T-helper 1 cell treated with Interleukin-12 subunit alpha and Interleukin-12 subunit beta and Interleukin-4 antibody, amounts not matched to agents 30 ng/mL and 1 ng/mL, for 36 hours (primary cell): ENCODE results near the gene STAMBP. TPM values are rescaled to one million over a fixed set of nuclear protein-coding genes. Genes with fewer than 3 reads are reported as not detected.
"Not testable (repeated sequence)": the region's sequence is repeated elsewhere in the genome, so short reads cannot be mapped to it uniquely, and the experiment has no call there.

Experiments
- intact Hi-C: fragments of 100-400 bp; cut with micrococcal nuclease; formaldehyde crosslinking; loops from one replicate; pipeline ENCODE4 v1.15.1; 2024
- total RNA-seq: library from RNA; stranded (reverse); gene quantifications from 2 replicates; pipeline ENCODE4 v1.2.3, GENCODE V29; 2022

The STAMBP gene
- total RNA-seq = 37.0 and 38.1 TPM in 2 replicates

DNA sequence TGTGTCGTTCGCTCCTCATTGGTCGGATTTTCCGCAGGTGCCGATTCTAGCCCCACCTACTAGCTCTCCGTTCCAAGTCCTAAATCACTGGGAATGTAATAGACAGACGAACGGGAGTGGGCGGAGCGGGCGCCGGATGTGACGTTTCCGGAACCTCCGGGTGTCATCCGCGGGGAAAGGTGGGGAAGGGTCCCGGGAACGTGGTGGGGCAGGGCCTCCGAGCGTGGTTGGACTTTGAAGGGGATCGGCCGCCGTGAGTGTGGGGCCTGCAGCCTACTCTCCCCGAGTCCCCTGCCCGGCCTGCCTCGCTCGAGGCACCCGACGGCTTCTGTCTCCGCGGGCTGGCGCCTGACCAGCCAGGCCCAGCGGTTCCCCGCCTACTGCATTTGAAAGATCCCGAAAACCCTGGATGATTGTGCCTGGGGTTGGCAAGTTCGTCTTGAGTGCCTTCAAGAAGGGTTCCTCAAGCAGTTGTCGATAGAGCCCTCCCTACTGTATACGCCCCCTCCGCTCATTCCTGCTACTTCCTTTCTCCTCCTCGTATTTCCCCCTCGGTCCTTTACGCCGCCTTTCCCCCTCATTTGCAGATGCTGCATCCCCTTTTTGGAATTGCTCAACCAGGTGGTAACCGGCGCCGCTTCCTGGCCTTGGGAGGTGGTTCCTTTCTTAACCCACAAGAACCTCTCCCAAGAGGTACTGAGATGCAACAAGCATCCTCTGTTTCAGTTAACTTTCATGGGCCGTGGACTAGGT is at the start of gene STAMBP:
Gene STAMBP, plus strand, starts transcription at position 144 of the 753 bp plus-strand sequence. CDS start 1,896 bp downstream, outside the sequence.
- intact Hi-C loops = loop anchor here (1.0 kb wide), 14 partner anchors 49 to 1129 kb away; partner anchors contain the start of genes AUP1, BOLA3, C2orf81 and DGUOK

DNA sequence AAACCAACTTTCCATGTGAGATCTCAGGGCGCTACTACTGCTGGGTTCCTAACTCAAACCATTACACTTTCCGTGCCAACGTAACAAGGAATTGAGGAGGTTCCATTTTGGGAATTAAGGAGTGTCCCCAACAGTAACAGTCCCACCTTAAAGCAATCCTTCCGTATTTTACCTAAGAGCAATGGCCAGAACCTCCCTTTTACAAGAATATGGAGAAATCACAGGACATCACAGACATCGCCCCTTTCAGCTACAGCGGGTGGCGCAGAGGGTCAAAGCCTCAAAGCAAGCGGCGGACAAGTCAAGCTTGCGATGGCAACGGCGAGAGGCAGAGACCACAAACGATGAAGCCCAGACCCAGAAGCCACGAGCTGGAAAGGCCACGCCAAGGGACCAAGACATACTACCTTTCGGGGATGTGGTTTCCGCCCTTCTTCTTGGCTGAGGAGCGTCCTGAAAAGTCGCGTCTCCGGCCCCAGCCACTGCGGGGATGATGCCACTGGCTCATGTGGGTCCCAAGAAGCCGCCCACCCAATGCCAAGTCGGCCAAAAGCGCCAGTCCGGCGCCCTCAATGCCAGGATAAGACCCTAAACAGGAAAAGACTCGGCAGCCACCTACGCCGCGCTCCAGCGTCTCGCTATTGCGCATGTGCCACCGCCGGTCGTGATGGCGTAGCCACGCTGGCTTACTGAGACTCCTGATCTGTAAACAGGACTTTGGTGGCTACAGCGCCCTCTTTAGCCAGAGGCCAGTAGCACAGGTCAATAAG is 49.1 kb upstream of the STAMBP start, which contains the start of gene DUSP11:
Gene DUSP11, minus strand, starts transcription at position 637 of the 770 bp plus-strand sequence. Its CDS starts 129 bp downstream, at position 508.
- intact Hi-C loops = loop anchor here (1.0 kb wide), 5 partner anchors 42 to 419 kb away; partner anchors contain the start of genes MTHFD2 and TPRKB

DNA sequence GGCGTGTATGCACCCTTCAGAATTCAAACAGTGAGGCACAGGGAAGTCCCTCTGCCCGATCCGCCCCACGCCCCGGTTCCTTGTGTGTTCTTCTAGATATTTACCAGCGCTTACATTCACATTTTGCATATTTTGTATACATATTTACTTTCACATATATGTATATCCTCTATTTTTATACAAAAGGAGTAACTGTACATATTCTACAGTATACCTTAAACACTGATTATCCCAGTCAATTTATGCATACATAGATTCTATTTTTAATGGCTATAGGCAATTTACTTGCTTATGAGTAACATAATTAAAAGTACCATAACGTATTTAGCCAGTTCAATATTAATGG is 48.6 kb upstream of the STAMBP start:
- intact Hi-C loops = loop anchor here (1.0 kb wide), 5 partner anchors 43 to 418 kb away; partner anchors contain the start of genes MTHFD2 and TPRKB

DNA sequence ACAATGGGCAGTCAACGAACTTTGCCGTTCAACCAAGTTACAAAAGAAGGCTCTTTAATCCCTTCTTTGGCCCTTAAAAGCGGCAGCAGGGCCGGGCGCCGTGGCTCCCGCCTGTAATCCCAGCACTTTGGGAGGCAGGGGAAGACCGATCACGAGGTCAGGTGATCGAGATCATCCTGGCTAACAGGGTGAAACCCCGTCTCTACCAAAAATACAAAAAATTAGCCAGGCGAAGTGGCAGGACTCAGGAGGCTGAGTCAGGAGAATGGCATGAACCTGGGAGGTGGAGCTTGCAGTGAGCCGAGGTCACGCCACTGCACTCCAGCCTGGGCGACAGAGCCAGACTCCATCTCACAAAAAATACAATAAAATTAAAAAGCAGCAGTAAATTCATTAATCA is 45.4 kb upstream of the STAMBP start:
- intact Hi-C loops = not testable (repeated sequence)

DNA sequence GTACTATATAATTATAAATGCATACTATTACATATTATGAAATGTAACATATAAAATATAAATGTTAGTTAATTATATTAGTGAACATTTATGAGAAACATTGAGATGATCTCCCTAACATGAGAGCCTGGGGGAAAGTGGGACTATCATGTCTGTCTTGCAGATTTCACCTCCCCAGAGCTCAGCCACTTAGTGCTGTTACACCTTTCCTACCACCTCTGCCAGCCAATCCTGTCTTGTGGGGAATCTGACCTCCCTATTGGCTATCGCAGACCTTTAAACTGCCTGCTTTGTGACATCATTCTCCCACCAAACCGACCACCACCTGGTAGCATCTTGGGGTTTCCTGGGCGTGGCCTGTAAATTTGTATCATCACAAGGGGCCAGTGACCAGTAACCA is 44.9 kb upstream of the STAMBP start, which contains the start of gene C2orf78:
Gene C2orf78, plus strand, starts transcription at position 301 of the 400 bp plus-strand sequence. CDS start 127 bp downstream, outside the sequence.
- intact Hi-C loops = not testable (repeated sequence)

DNA sequence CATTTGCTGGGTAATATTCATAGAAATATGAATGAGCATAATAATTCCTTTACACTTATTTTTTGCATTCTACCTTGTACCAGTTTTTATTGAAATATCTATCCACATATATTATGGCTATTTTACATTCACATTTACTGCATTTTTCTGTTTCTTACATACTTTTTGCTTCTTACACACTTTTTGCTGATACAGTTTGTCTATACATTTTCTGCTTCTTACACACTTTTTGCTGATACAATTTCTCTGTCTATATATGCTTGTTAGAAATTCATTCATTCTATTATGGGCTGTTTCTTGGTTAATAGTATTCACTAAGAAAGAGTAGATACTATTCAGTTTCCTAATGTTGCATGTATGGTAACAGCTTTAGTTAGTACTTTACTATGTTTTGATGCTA is 16.9 kb upstream of the STAMBP start:
- intact Hi-C loops = no loop called here

DNA sequence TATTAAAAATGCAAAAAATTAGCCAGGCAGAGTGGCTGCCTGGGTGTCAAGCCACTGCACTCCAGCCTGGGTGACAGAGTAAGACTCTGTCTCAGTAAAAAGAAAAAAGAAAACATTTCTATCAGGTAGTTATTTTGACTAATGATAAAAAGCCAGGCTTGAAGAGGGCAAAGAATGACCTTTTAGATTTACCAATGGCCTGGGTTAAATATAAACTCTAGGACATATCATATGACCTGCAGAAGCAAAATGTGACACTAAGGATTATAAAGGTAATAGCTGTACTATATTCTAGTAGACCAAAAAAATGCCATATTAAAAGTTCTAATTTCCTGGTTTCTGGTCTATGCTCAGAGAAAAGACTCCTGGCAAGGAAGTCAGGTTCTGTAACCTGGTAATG is 16.1 kb upstream of the STAMBP start:
- intact Hi-C loops = no loop called here

DNA sequence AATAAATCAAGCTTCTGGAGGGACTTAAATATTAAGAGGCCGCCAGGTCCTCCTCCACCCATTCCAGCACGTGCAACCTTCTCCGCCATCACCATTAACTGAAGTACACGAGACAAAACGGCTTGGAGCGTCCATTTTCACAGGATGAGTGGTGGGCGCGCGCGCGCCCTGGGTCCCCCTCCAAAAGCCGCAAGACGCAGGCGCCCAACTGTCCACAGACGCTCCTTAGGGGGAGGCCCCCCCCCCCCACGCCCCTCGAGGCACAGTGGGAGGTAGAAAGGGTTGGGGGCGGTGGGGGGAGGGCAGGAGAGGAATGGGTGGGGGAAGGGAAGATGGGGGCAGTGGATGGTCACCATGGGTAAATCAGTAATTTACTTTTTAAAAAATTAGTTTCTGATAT is 10.5 kb upstream of the STAMBP start:
- intact Hi-C loops = no loop called here

DNA sequence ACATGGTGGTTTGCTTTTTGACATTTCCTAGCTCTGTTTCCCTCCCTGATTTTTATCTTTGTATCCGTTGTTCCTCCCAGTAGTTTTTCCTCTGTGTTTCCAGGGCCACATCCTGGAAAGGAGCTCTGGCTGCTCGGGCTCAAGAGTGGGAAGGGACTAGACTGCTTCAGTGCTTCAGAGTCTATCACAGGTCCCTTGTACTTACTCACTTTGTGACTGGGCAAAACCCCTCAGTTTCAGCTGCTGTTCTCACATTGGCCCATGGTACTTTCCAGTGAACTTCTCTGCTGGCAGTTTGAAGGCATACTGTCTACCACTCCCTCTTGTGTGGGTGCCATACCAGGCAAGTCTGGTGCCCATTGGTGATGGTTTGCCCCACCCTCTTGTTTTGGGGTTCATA is 7.5 kb upstream of the STAMBP start:
- intact Hi-C loops = no loop called here

DNA sequence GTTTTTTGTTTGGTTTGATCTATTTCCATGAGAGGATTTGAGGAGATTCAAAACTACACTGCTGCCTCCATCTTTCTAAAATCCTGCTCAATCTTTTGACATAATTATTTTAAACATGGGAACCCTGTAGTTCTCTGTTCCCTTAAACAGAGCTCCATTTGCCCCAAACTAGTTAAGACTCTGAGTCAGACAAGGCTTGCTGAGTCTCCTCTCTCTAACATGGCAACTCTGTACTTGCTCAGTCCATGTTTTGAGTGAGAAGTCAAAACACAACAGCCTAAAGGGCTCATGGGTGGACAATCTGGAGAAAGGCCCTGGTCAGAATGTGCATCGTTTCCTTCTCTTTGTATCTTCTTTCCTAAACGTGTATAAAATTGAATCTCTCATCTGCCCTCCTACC is 7.1 kb upstream of the STAMBP start:
- intact Hi-C loops = no loop called here

DNA sequence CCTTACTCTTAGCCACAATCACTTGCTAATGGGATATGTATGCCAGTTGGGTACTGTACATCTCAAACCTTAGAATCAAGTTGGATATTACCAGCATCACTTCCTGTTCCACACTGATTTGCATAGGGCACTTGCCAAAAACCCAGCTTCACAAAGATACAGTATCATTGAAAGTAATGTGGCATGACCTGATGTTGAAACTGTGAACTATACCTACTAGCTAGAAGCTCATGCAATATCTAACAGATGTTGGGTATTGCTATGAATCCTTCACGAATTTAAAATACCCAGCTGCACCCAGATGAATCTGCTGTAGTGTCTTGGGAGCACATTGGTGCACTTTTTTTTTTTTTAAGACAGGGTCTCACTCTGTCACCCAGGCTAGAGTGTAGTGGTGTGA is 6.5 kb upstream of the STAMBP start:
- intact Hi-C loops = no loop called here

DNA sequence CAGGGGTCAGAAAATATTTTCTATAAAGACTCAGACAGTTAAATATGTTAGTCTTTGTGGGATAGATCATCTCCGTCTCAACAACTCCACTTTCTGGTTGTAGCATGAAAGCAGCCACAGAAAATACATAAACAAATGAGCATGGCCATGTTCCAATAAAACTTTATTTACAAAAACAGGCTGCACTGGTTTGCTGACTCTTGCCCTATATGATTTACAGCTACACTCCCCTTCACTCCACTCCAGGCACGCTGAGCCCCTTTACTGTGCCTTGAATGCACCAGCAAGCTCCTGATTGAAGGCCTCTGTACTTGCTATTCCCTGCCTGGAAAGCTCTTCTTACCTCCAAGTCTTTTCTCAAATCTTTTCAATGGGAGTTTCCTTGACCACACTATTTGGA is 5.8 kb upstream of the STAMBP start:
- intact Hi-C loops = no loop called here

DNA sequence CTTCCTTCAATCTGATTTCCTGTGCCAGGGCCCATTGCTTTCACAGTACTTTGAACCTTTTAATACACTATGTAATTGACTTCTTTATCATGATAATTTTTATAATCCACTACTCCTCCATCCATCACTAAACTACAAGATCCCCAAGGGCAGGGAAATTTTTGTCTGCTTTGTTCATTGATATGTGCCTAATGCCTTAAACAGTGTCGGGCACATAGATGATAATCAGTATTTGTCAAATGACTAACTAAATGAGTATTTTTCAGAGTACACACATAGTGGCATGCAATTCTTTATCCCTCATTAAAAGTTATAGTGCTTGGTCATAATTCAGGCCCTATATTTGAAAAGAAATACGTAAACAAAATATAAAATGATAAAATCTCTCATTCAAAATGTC is 5.3 kb upstream of the STAMBP start:
- intact Hi-C loops = no loop called here

DNA sequence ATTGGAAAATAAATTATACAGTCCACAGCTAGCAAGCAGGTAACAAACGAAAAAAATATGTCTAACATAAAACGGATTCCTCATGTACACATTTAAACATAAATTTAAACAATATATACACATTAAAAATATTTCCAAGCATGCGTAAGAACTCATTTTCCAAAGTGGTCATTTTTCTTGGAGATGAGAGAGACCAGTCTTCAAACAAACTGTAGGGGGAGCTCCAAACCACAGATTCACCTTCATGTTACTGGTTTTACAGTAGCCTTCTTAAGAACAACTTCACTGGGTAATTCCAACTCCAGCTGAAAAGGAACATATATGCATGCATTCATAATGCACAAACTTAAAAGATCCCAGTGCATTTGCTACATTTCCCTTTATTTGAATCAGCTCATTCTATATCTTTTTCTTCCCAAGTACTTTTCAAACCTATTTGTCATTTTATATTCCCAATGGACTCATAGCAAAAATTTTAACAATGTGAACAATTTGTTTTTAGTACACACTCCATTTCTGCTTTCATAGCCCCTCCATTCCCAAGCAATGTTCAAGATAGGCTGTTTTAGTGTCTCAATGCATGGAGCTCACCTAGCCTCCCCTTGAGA is 4.7 kb upstream of the STAMBP start:
- intact Hi-C loops = loop anchor here (1.0 kb wide), 9 partner anchors 44 to 568 kb away; partner anchors contain the start of genes BOLA3, DGUOK, DUSP11 and MOB1A

DNA sequence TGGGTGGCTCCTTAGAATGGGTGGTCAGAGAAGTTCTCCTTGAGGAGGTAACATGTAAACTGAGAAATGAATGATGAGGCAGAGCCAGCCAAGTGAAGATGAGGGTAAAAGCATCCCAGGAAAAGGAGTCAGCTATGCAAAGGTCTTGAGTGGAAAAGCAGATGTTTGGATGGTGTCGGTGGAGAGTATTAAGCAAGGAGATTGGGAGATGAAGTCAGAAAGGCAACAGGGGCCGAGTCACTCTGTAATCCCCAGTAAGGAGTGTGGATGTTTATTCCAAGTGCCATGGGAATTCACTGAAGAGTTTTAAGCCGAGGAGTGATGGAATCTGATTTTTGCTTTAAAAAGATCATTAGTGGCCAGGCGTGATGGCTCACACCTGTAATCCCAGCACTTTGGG is 3.4 kb upstream of the STAMBP start:
- intact Hi-C loops = no loop called here

DNA sequence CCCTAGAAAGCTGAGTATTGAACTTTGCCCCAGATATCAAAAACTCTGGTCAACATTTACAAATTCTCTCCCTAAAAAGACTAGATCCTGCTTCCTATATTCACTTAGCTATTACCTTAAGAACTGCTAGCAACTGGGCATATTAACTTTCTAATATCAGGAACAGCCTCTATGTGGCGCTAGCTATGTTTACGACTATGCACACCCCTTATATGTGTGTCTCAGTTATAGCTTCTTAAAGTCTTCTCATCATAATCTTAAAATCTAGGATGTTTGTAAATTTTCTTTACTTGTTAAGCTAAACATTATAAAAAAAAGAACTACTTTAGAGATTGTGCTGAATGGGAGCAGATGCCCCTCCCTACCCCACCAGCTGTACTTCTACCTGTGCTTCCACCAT is 1.7 kb upstream of the STAMBP start:
- intact Hi-C loops = no loop called here

DNA sequence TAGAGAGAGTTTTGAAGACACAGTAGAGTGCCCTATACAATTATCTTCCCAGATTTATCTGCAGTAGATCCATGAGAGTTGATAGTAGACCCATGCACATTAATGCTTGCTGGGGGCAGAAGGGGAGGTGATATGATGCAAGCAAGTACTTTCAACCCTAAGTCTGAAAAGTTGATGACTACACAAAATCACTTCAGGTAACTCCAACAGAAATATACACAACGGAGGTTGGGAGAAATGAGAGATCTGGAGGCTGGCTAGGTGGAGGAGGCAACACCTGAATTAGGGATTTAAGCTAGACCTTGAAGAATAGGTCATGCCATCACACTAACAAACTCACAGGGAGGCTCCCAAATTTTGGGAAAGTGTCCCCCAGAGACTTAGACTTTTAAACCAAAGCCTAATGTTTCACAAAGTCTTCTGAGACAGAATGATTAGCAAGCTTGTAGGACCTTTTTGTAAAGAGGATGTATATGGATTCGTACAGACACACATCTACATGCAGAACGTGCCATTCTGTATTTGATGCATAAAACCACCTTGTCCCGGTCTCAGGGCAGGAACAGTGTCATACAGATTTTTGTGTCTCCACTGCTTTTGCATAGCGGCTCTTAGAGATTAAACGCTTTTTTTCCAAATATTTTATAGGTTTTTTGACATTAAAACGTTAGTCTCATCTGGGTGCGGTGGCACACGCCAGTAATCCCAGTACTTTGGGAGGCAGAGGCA is 937 bp upstream of the STAMBP start:
- intact Hi-C loops = loop anchor here (1.0 kb wide), 12 partner anchors 91 to 1130 kb away; partner anchors contain the start of genes AUP1, BOLA3, DGUOK and HTRA2

DNA sequence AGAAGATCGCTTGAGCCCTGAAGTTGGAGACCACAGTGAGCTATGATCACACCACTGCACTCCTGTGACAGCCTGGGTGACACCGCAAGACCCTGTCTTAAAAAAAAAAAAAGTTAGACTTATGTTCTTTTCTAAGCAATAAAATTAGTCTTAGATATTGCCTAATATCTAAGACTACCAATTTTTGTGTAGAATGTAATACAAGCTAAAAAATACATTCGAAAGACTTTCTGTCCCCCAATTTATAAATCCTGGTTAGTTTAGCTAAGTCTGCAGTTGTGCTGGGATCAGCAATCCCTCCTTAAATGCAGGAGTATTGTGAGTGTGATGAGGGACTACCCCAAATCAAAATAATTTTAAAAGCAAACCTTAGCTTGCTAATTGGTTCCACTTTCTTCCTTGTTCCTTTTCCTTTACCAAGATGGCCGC is 358 bp upstream of the STAMBP start:
- intact Hi-C loops = loop anchor here (1.0 kb wide), 12 partner anchors 91 to 1130 kb away; partner anchors contain the start of genes AUP1, BOLA3, DGUOK and HTRA2

DNA sequence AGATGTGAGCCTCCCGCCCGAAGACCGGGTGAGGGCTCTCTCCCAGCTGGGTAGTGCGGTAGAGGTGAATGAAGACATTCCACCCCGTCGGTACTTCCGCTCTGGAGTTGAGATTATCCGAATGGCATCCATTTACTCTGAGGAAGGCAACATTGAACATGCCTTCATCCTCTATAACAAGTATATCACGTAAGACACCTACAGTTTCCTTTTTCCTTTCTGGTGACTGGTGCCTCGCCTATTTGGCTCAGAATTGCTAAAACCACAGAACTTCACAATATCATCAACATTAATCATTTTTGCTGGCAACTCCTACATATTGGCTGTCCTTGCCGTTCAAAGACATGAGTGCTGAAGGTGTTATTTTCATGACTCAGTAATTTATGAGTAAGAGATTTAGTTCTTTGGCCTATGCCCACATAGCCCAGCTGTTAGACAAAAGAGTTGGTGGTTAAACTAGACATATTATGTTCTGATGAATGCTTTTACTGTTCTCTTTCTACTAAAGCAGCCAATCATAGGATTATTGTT is 2.2 kb downstream of the STAMBP start:
- intact Hi-C loops = no loop called here

DNA sequence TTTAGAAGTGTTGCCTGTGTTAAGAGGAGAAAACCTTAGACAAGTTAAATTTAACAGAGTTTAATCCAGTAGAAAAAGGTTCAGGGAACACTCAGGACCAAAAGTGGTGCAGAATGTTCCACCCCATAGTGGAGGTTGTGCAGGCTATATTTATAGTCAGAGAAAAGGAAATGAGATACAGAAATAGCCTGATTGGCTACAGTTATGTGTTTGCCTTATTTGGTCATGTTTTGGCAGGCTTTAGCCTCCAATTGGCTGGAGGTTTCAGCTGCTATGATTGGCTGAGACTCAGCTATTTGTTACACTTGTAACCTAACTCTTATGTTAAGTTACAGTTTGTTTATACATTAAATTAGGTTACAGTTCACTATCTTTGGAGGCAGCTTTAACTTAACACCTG is 4.2 kb downstream of the STAMBP start:
- intact Hi-C loops = no loop called here
